Left colon (tissue), 2 donors: ENCODE measurements around the gene SHMT2. TPM values are rescaled to one million over a fixed set of nuclear protein-coding genes. Genes with fewer than 3 reads are reported as not detected.
A peak's percentile ranks its signal among the peaks of the same experiment; 100 is the strongest.
"Not testable (repeated sequence)": the region's sequence is repeated elsewhere in the genome, so short reads cannot be mapped to it uniquely, and the experiment has no call there.

Experiments used
- ATAC-seq: fragments of 200-7000 bp; cut with Tn5 transposase; one replicate; pipeline ENCODE4 v1.9.1; 2020; ENCODE audit warnings: mild to moderate bottlenecking, moderate library complexity
- DNase-seq, 2 donors: peaks; one replicate each; pipeline ENCODE4 v3.0.0-alpha.2; 2020
- intact Hi-C, 2 donors: fragments of 100-400 bp; cut with DNase I in 1 of 2; cut with micrococcal nuclease in 1 of 2; formaldehyde crosslinking; loops; one replicate each; pipeline versions ENCODE4 v1.11.2 to v1.14.0; 2022; cut with DNase I, micrococcal nuclease
- microRNA-seq, 2 donors: library from miRNA; unstranded; fragments of <30 nt; microRNA quantifications; one replicate each; pipeline versions ENCODE4 v1.1.0 to v1.2.0, GENCODE V29; 2020
- total RNA-seq, 2 donors: library from RNA; stranded (reverse); fragmentation: NEBNext Ultra II Directional; extraction: Animal tissue kit (Norgen Biotek cat#: 25700); gene quantifications; one replicate each; pipeline ENCODE4 v1.2.1, GENCODE V29; 2021
- donor health status: DM: no; HTN: no; CAD: no.
- donor health status: DM: yes; HTN: yes; CAD: no.

SHMT2 gene
- total RNA-seq, 2 donors from 2014 or later: 45.3 to 58.8 TPM

DNA sequence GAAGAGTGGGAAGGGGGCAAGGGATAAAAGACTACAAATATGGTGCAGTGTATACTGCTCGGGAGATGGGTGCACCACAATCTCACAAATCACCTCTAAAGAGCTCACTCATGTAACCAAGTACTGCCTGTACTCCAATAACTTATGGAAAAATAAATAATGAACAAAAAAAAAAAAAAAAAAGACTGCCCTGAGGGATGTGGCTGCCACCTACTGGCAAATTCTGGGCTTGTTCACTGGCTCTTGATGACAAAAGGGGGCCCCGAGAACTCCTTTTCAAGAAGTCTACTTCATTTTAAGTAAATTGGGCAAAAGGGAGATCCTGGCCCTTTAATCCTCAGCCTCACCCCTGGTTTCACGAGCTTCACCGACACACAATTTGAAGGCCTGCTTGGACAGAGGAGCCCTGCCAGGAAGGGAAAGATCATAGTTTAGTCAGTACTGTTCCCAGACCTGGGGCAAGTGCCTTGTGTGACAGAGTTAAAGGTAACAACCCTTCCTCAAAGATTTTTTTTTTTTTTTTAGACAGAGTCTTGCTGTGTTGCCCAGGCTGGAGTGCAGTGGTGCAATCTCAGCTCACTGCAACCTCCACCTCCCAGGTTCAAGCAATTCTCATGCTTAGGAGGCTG lies 47.5 kb downstream of the SHMT2 start:
- ATAC-seq (no peak), DNase-seq (peak in 1 of 2 donors; percentile 46)
- intact Hi-C loops: no loop called here

DNA sequence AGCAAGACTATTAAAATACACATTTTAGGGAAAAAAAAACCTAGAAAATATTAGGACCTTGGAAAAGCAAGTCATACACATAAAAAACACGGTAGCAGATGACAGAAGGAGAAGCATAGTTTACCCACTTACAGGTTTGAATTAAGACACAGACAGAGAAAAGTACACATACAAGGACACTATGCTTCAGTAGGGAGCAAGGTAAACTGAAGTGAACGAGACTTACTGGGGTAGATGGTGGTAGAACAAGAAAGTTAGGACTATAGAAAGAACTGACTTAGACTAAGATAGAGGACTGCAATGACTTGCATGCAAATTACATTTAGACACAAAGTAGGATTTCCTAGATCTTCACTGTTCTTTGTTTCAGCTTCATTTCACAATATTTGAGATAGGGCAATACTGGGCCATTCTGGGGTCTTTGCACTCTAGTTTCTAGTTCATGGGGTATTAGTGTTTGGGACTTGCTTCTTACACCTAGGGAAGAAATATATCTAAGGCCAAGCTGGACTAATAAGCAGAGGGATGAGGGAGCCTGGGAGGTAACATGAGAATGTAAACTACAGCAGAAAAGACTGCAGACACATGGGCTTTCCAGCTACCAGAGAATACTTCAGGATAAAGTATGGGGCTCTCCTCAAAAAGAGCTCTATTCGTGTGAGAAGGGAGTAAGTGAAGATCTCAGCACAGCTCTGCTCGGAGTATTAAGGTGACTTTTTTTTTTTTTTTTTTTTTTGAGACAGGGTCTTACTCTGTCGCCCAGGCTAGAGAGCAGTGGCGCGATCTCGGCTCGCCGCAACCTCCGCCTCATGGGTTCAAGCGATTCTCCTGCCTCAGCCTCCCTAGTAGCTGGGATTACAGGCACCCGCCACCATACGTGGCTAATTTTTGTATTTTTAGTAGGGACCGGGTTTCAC lies 49.2 kb downstream of the SHMT2 start:
- no peak for ATAC-seq
- DNase-seq: no peak
- intact Hi-C loops: no loop called here

DNA sequence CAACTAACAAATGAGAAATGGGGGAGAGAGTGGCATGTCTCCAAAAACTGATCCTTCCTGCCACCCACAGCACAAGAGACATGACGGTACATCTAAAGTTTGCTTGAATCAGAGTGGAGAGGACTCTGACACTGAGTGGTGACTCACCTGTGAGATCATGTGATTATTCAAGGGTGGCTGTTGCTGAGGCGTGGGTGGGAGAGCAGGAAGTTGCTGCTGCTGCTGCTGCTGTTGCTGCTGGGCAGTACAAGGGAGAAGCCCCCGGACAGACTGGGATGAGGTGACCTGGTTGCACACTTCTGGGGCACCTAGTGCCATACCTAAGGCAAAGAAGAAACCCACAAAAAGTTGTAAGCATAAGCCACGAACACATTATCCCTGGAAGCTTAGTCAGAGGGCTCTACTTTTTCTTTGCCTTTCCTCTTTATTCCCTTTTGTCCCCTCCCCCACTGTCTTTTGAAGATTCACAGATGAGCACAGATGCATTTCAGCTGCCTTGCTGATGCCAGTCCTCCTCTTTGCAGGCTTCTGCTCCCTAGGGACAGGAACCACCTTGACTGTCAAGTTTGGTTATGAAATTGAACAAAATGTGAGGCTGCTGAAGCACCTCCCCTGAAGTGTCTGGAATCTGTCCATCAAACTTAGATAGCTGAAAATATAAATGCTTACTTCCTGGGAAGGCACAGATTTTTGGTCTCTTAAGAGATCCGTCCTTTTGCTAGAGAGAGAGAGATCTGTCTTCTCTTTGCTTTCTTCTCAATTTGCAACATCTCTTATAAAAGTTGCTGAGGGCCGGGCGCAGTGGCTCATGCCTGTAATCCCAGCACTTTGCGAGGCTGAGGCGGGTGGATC lies 50.9 kb downstream of the SHMT2 start:
- intact Hi-C loops: no loop called here
- ATAC-seq (peak; percentile 95), DNase-seq (peak; percentile 55 to 75)

DNA sequence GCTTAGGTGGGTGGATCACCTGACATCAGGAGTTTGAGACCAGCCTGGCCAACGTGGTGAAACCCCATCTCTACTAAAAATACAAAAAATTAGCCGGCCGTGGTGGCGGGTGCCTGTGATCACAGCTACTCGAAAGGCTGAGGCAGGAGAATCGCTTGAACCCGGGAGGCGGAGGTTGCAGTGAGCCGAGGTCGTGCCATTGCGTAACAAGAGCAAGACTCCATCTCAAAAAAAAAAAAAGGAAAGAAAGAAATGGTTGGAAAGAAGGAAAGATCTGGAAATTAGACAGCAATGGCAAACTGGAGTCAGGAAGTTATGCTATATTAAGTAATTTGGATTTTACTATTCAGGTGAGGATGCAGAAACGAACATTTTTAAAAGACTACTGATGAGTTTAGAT lies 52.6 kb downstream of the SHMT2 start:
- DNase-seq, ATAC-seq, intact Hi-C loops: not testable (repeated sequence)

Small RNAs within 50 kb of the gene (microRNA-seq; reads per million reads assigned to microRNA genes)
- gene MIR1228: 0 to 3.2 reads per million in 2 donors

Other genes with a start within 250 kb of the SHMT2 start
- gene ZBTB39, start 223.2 kb upstream of the SHMT2 start, total RNA-seq: 1 to 10 TPM; 3.2 to 4.5 TPM
- 1 to 10 TPM; 1.4 to 2.8 TPM for gene TAC3, start 213.2 kb upstream of the SHMT2 start, total RNA-seq
- 100 to 1,000 TPM; 281 to 296 TPM for gene MYO1A, start 179.6 kb upstream of the SHMT2 start, total RNA-seq
- 1 to 10 TPM; 4.9 to 5.8 TPM for gene NEMP1, start 150.9 kb upstream of the SHMT2 start, total RNA-seq
- 1 to 10 TPM; 2.3 to 8.9 TPM for gene NAB2, start 140.6 kb upstream of the SHMT2 start, total RNA-seq
- gene STAT6, start 118.3 kb upstream of the SHMT2 start, total RNA-seq: 100 to 1,000 TPM; 182 to 214 TPM
- 100 to 1,000 TPM; 117 to 119 TPM for gene LRP1, start 101.2 kb upstream of the SHMT2 start, total RNA-seq
- gene LRP1-AS, start 82.1 kb upstream of the SHMT2 start, total RNA-seq: not detected
- not detected for gene NXPH4, start 12.9 kb upstream of the SHMT2 start, total RNA-seq
- 1 to 10 TPM; 2.0 to 4.2 TPM for gene STAC3, start 21.5 kb downstream of the SHMT2 start, total RNA-seq
- gene R3HDM2, start 201.3 kb downstream of the SHMT2 start, total RNA-seq: 10 to 100 TPM; 62.5 to 62.8 TPM
- not detected for gene INHBC, start 205.1 kb downstream of the SHMT2 start, total RNA-seq
- gene INHBE, start 225.6 kb downstream of the SHMT2 start, total RNA-seq: not detected
- 1 to 10 TPM; 1.8 to 1.9 TPM for gene GLI1, start 230.1 kb downstream of the SHMT2 start, total RNA-seq